Stimulated activated naive CD8-positive, alpha-beta T cell treated with anti-CD3 and anti-CD28 coated beads, Interleukin-15, amount 100 ng/mL, for 72 hours (primary cell): Measurements from ENCODE around the gene TMEM252.

Experiments
- ATAC-seq: fragments of 150-1000 bp; cut with Tn5 transposase; 2 replicates; pipeline ENCODE4 v1.10.0; 2021; ENCODE audit warnings: mild to moderate bottlenecking, moderate library complexity
- DNase-seq, 2 donors: peaks; one replicate each; pipeline ENCODE4 v3.0.0; 2021 to 2022
- H3K27ac Mint-ChIP-seq, 2 donors: one replicate each; pipeline ENCODE4 v1.8.0; 2022; ENCODE audit warnings: mild to moderate bottlenecking in 2 of 2, mixed read lengths in 2 of 2, moderate library complexity in 2 of 2
- H3K27me3 Mint-ChIP-seq: one replicate; pipeline ENCODE4 v1.8.0; 2022; ENCODE audit warnings: mixed read lengths
- H3K4me1 Mint-ChIP-seq: one replicate; pipeline ENCODE4 v1.8.0; 2022; ENCODE audit warnings: mild to moderate bottlenecking, mixed read lengths
- H3K4me3 Mint-ChIP-seq, 2 donors: one replicate each; pipeline ENCODE4 v1.8.0; 2022; ENCODE audit warnings: mild to moderate bottlenecking in 2 of 2, mixed read lengths in 2 of 2, moderate library complexity in 1 of 2
- H3K9me3 Mint-ChIP-seq, 2 donors: one replicate each; pipeline ENCODE4 v1.8.0; 2022; ENCODE audit warnings: mixed read lengths in 2 of 2

Gene TMEM252

DNA sequence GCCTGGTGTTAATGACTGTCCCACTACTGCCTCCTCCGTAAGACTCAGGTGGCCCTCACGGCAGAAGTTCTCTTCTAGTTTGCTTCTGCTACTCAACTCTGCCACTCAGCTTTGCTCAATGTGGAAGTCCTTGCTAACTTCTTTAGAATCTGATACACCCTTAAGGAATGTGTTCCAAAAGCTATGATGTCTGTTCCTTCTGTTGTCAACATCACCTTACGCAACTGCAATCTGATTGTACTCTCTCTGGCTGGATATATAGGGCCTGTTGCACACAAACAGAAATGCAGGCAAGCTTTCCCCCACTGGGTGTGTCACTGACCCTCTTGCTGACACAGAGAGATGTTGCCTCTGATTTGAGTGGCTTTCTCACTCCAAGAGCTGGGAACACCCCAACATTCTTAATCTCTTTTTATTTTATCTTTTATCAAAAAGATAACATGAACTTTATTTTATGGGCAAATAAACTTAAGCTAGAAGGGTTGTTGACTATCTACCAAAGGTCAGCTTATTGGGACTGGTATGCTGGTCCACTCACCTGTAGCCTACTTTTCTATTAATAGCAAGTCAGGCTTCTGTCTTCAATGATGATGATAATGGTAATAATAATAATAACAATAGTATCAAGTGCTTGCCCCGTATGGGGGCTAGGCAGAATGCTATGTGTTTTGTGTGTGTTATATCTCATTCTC lies 25.2 kb downstream of the TMEM252 start:
- H3K9me3 Mint-ChIP-seq = no peaks in the 10 kb centered on the region
- no peak overlapping the region for H3K27ac Mint-ChIP-seq
- peaks cover 14% of the 10 kb centered on the region for H3K27me3 Mint-ChIP-seq
- peaks cover 7% of the 10 kb centered on the region for H3K4me1 Mint-ChIP-seq
- no peak overlapping the region for H3K4me3 Mint-ChIP-seq
- DNase-seq (no peak), ATAC-seq (no peak)

DNA sequence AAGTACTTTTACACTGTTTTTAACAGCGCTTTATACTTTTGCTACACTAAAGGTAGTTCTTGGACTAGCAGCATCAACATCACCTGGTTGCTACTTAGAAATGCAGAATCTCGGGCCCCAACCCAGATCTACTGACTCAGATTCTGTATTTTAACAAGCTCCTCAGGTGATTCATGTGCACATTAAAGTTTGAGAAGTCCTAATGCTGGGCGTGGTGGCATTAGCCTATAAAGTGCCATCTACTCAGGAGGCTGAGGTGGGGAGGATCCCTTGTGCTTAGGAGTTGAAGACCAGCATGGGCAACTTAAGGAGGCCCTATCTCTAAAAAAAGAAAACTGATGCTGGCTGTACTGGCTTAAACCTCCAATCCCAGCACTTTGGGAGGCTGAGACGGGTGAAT lies 26.7 kb downstream of the TMEM252 start:
- H3K27me3 Mint-ChIP-seq = peaks cover 13% of the 10 kb centered on the region
- no peak for ATAC-seq
- H3K9me3 Mint-ChIP-seq = no peaks in the 10 kb centered on the region
- DNase-seq = no peak
- H3K4me3 Mint-ChIP-seq = no peak overlapping the region
- no peak overlapping the region for H3K27ac Mint-ChIP-seq
- peaks cover 6% of the 10 kb centered on the region for H3K4me1 Mint-ChIP-seq

DNA sequence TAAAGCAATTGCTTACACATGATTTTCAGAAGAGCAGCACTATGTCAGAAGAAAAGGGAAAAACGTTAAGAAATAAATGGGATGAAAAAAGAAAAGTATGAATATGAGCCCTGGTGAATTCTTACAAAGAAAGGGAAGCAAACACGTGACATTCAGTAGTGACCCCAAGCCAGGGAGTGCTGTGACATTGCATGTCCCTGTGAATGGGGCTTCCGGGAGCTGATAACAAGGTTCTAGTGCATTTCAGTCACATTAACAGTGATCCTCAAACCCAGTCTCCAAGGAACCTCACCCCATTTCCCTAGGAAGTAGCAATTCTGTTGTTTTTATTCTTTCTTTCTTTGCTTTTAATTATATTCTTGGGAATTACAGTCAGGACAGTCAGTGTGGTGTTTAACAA lies 27.3 kb downstream of the TMEM252 start:
- no peak for DNase-seq
- H3K27me3 Mint-ChIP-seq = peaks cover 7% of the 10 kb centered on the region
- peaks cover under 1% of the 10 kb centered on the region for H3K4me1 Mint-ChIP-seq
- no peak overlapping the region for H3K4me3 Mint-ChIP-seq
- H3K9me3 Mint-ChIP-seq = no peaks in the 10 kb centered on the region
- ATAC-seq = no peak
- H3K27ac Mint-ChIP-seq = no peak overlapping the region

DNA sequence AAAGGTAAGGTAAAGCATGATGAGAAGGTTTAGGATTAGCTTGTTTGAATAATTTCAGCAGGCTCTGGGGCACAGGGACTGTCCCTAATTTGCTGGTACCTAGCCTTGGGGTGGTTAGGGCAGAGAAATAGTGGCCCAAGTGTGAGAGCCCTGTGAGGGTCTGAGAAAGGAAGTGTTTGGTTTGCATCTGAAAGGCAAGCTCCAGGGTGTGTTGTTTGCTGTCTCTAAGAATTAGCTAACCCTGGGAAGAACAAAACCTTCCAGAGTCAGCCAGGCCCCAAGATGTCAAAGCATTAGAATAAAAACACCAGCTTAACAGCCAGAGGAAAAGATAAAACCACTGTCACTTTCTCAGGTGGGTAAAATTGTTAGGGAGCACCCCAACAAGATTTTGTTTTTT lies 31.0 kb downstream of the TMEM252 start:
- Mint-ChIP-seq H3K4me1 (no peaks in the 10 kb centered on the region), H3K27me3 (no peaks in the 10 kb centered on the region), H3K9me3 (no peaks in the 10 kb centered on the region), H3K27ac (no peak overlapping the region), H3K4me3 (no peak overlapping the region)
- DNase-seq (no peak), ATAC-seq (no peak)

GRCh38 chr9:68508547-68508946 lies 32.1 kb downstream of the TMEM252 start:
- DNase-seq = no peak
- Mint-ChIP-seq H3K27ac (no peak overlapping the region), H3K4me1 (no peaks in the 10 kb centered on the region), H3K4me3 (no peak overlapping the region), H3K9me3 (no peaks in the 10 kb centered on the region), H3K27me3 (no peaks in the 10 kb centered on the region)
- no peak for ATAC-seq

GRCh38 chr9:68507806-68508145 lies 32.9 kb downstream of the TMEM252 start:
- no peaks in the 10 kb centered on the region for H3K9me3 Mint-ChIP-seq
- DNase-seq (no peak), ATAC-seq (no peak)
- H3K27ac Mint-ChIP-seq = no peak overlapping the region
- H3K27me3 Mint-ChIP-seq = no peaks in the 10 kb centered on the region
- no peaks in the 10 kb centered on the region for H3K4me1 Mint-ChIP-seq
- no peak overlapping the region for H3K4me3 Mint-ChIP-seq

DNA sequence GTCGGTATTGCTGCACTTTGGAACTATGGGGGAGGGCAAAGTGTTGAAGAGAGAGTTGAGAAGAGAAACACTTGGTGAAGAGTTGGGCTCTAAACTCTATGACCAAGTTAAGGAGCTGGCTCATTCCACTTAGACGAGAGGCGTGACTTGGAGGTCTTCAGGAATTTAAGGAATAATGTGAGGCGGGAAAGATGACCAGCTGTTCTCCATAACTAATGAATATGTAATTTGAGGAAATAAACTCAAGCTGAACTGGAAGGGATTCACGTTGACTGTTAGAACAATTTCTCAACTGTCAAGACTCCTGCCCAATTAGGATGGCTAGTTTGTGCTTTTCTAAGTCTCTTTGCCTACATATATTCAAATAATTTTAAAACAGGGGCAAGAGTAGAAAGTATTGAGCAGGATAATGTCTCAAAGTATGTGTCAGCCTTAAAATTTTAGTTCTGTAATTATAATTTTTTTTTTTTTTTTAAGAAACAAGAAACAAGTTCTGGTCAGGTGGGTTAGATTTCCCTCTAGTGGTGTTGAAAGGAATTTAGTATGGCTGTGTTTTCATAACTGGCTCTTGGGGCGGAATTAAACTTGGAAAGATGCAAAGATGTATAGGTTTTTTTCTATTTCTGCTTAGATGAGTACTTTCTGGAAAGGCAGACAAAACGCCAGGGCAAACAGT lies 33.4 kb downstream of the TMEM252 start:
- DNase-seq (no peak), ATAC-seq (no peak)
- Mint-ChIP-seq H3K9me3 (no peaks in the 10 kb centered on the region), H3K27me3 (no peaks in the 10 kb centered on the region), H3K27ac (no peak overlapping the region), H3K4me1 (no peaks in the 10 kb centered on the region), H3K4me3 (no peak overlapping the region)

GRCh38 chr9:68506551-68506950 lies 34.1 kb downstream of the TMEM252 start:
- DNase-seq (no peak), ATAC-seq (no peak)
- Mint-ChIP-seq H3K4me3 (no peak overlapping the region), H3K4me1 (no peaks in the 10 kb centered on the region), H3K9me3 (no peaks in the 10 kb centered on the region), H3K27me3 (no peaks in the 10 kb centered on the region), H3K27ac (no peak overlapping the region)

DNA sequence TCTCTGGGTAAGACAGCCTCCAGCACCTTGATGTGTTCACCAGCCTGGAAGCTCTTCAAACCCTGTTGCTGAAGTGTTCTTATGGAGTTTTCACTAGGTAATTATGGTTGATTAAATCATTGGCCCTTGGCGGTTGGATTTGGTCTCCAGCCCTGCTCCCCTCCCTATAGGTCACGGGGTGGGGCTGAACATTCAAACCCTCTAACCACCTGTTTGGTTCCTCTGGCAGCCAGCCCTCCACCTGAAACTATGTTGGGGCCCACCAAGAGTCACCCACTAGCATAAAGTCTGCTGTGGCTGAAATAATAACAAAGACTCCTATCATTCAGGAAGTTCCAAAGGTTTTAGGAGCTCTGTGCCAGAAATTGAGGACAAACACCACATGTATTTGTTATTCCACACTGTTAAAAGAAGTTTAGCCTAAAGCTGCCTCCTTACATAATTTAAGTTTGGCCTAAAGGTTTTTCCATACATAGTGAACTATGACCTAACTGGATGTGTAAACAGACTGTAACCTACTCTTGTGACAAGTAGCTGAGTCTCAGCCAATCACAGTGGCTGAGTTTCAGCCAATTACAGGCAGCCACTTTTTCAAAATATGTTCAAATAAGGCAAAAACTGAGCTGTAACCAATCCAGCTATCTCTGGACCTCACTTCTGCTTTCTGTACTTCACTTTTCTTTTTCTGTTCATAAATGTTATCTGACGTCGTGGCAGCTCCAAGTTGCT lies 34.8 kb downstream of the TMEM252 start:
- DNase-seq (no peak), ATAC-seq (no peak)
- H3K9me3 Mint-ChIP-seq = no peaks in the 10 kb centered on the region
- no peak overlapping the region for H3K27ac Mint-ChIP-seq
- H3K4me3 Mint-ChIP-seq = no peak overlapping the region
- H3K4me1 Mint-ChIP-seq = no peaks in the 10 kb centered on the region
- H3K27me3 Mint-ChIP-seq = no peaks in the 10 kb centered on the region

DNA sequence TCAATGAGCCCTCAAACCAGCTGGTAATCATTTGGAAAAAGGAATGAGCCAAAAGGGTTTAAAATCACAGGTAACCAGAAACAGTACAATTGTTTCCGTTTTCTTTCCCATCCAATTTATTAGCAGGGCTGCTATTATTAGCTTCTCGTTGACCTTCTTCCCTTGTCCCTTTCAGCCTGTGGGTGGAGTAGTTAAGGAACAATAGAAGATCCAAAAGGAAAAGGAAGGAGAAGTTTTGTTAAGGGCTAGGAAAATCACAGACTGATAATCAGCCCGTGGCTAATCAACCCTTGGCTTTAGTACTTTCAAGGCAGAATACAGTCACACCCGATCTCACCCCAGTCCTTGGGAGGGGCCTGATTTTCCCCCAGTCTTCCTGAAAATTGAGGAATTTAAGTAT lies 38.4 kb downstream of the TMEM252 start:
- Mint-ChIP-seq H3K27me3 (peaks cover 8% of the 10 kb centered on the region), H3K9me3 (no peaks in the 10 kb centered on the region), H3K4me3 (no peak overlapping the region), H3K27ac (no peak overlapping the region), H3K4me1 (no peaks in the 10 kb centered on the region)
- ATAC-seq (no peak), DNase-seq (no peak)

DNA sequence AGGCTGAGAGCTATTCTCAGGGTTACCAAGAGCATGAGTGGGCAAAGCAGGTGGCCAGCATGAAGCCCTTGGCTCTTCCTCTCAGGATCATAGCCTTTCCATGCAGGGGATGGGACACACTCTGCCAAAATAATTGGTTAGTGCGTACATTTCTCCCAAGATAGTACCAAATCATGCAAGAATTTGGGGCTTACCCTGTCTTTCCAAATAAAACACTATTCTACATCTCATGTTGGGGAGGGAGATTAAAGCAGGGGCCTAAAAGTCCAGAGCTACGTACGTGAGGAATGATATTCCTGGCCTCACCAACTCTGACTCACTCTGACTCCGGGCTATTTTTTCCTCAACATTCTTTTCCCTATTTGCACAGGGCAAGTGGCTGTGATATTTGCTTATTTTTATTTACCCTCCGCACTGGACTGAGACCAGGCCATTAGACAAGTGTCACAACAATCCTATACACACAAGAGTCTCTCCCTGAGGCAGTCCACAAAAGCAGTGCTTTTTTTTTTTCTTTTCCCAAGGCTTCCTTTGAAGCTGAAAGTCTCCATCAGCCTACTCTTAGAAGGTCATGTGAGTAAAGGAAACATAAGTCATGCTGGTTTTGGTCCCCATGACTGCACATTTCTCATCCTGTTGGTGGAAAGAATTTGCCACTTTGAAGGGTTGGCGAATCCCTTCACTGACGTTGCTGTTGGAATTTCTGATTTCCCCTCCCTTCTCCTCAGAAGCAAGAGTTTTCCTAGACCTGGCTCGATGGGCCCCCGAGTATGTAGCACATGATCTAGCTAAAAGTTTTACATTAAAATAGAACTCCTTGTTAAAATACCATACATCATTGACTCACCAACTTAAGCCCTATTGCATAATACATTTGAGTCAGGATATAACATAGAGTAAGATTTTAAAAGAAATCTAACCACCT lies 40.0 kb downstream of the TMEM252 start:
- H3K9me3 Mint-ChIP-seq = no peaks in the 10 kb centered on the region
- no peak for DNase-seq
- H3K27me3 Mint-ChIP-seq = peaks cover 8% of the 10 kb centered on the region
- no peak overlapping the region for H3K27ac Mint-ChIP-seq
- H3K4me1 Mint-ChIP-seq = no peaks in the 10 kb centered on the region
- ATAC-seq = no peak
- H3K4me3 Mint-ChIP-seq = no peak overlapping the region

- no peak overlapping the region for H3K4me3 Mint-ChIP-seq
- ATAC-seq (no peak), DNase-seq (no peak)
- no peak overlapping the region for H3K27ac Mint-ChIP-seq
- H3K4me1 Mint-ChIP-seq = no peaks in the 10 kb centered on the region
- H3K27me3 Mint-ChIP-seq = peaks cover 13% of the 10 kb centered on the region
- H3K9me3 Mint-ChIP-seq = no peaks in the 10 kb centered on the region
Measured at GRCh38 chr9:68498816-68499215, 41.9 kb downstream of the TMEM252 start.

DNA sequence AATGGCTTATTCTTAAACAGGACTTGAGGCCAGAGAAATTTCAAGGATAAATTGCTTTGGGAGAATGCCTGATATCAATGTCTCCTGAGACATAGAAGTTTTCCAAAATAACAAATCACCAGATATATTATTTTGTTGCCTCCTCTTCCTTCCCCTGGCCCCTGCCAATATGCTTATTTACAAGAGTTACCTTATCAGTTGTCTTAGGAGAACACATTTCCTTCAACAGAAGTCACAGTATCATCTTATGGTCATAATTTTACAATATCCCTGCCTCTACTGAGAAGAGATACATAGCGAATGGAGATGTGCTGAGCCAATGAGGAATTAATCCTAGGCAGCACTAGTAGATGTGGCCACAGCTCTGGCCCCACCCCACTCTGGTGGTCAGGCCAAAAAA lies 43.1 kb downstream of the TMEM252 start:
- no peak overlapping the region for H3K27ac Mint-ChIP-seq
- DNase-seq (no peak), ATAC-seq (no peak)
- no peaks in the 10 kb centered on the region for H3K4me1 Mint-ChIP-seq
- H3K27me3 Mint-ChIP-seq = peaks cover 24% of the 10 kb centered on the region
- H3K4me3 Mint-ChIP-seq = no peak overlapping the region
- H3K9me3 Mint-ChIP-seq = no peaks in the 10 kb centered on the region

- H3K27me3 Mint-ChIP-seq = peaks cover 35% of the 10 kb centered on the region
- DNase-seq = no peak
- H3K9me3 Mint-ChIP-seq = no peaks in the 10 kb centered on the region
- H3K4me1 Mint-ChIP-seq = no peaks in the 10 kb centered on the region
- H3K27ac Mint-ChIP-seq = no peak overlapping the region
- no peak overlapping the region for H3K4me3 Mint-ChIP-seq
- no peak for ATAC-seq
Measured at GRCh38 chr9:68496356-68496755, 44.3 kb downstream of the TMEM252 start.

DNA sequence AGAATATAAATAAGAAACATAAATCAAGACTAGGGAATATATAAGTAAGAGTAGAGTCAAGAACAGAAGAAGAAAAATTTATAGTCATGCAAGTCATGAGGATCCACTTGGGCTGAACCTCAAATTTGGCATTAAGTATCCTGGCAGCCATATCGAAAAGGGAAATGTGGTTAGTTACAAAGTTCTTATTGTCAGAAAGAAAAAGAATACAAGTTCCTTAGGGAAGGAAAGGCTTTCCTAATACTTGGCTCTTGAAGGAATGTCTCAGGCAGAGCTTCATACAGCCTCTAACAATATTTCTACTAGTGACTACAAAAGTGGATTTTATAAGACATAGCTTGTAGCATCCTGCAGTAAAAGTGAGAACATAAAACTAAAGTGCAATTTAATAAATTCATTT lies 45.4 kb downstream of the TMEM252 start:
- H3K27ac Mint-ChIP-seq = no peak overlapping the region

More for the DNA sequence above, 45.4 kb downstream of the TMEM252 start:
- Mint-ChIP-seq H3K9me3 (no peaks in the 10 kb centered on the region), H3K27me3 (peaks cover 32% of the 10 kb centered on the region), H3K4me3 (no peak overlapping the region), H3K4me1 (no peaks in the 10 kb centered on the region)
- no peak for ATAC-seq
- DNase-seq = no peak
